ENCODE measurements around the gene TXNDC8.
"Not testable (repeated sequence)": the region's sequence is repeated elsewhere in the genome, so short reads cannot be mapped to it uniquely, and the experiment has no call there.

DNA sequence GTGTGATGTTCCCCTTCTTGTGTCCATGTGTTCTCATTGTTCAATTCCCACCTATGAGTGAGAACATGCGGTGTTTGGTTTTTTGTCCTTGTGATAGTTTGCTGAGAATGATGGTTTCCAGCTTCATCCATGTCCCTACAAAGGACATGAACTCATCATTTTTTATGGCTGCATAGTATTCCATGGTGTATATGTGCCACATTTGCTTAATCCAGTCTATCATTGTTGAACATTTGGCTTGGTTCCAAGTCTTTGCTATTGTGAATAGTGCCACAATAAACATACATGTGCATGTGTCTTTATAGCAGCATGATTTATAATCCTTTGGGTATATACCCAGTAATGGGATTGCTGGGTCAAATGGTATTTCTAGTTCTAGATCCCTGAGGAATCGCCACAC lies 21.3 kb upstream of the TXNDC8 start:
- not testable (repeated sequence) for TF ChIP-seq YY1 (IDR thresholded peaks at IDR 0.05; ENCODE audit: insufficient read depth, insufficient read length); ZNF274 (IDR thresholded peaks at IDR 0.05; ENCODE audit: low read depth, low read length)
